RPMI8226 (cell line): ENCODE results near the gene NAP1L4.
"Not testable (repeated sequence)": the region's sequence is repeated elsewhere in the genome, so short reads cannot be mapped to it uniquely, and the experiment has no call there.

Source experiments
- DNase-seq: peaks from one replicate; pipeline ENCODE4 v3.0.0-alpha.2; 2015

NAP1L4 gene

GRCh38 chr11:2952290-2952689 lies 39.8 kb downstream of the NAP1L4 start:
- DNase-seq: no peak

- no peak for DNase-seq
These were observed 40.7 kb downstream of the NAP1L4 start for GRCh38 chr11:2951231-2952110.

GRCh38 chr11:2950825-2951224 lies 41.3 kb downstream of the NAP1L4 start:
- DNase-seq: no peak

GRCh38 chr11:2949920-2950319 lies 42.2 kb downstream of the NAP1L4 start:
- no peak for DNase-seq

- no peak for DNase-seq
These were observed 44.4 kb downstream of the NAP1L4 start for GRCh38 chr11:2947744-2948143.

- no peak for DNase-seq
These were observed 46.3 kb downstream of the NAP1L4 start for GRCh38 chr11:2945757-2946287.

GRCh38 chr11:2945031-2945756 lies 46.9 kb downstream of the NAP1L4 start:
- no peak for DNase-seq

GRCh38 chr11:2944530-2944929 lies 47.6 kb downstream of the NAP1L4 start:
- DNase-seq: no peak

GRCh38 chr11:2943711-2944118 lies 48.4 kb downstream of the NAP1L4 start:
- no peak for DNase-seq

- DNase-seq: no peak
These were observed 49.0 kb downstream of the NAP1L4 start for GRCh38 chr11:2942872-2943710.

- DNase-seq: no peak
These were observed 49.7 kb downstream of the NAP1L4 start for GRCh38 chr11:2942447-2942846.

- DNase-seq: peak; percentile 37
These were observed 51.0 kb downstream of the NAP1L4 start for GRCh38 chr11:2940921-2941821.

GRCh38 chr11:2940147-2940920 lies 51.8 kb downstream of the NAP1L4 start:
- peak; percentile 83 for DNase-seq

GRCh38 chr11:2938458-2939418 lies 53.4 kb downstream of the NAP1L4 start:
- DNase-seq: not testable (repeated sequence)

- not testable (repeated sequence) for DNase-seq
These were observed 54.3 kb downstream of the NAP1L4 start for GRCh38 chr11:2937641-2938457.

- no peak for DNase-seq
These were observed 57.4 kb downstream of the NAP1L4 start for GRCh38 chr11:2934611-2935239.

GRCh38 chr11:2934021-2934550 lies 58.0 kb downstream of the NAP1L4 start:
- DNase-seq: no peak
